GM21619 (cell line): Measurements from ENCODE around the gene KRTAP10-12.
"Not testable (repeated sequence)": the region's sequence is repeated elsewhere in the genome, so short reads cannot be mapped to it uniquely, and the experiment has no call there.

Source experiments
- ATAC-seq: cut with Tn5 transposase; IDR thresholded peaks from one replicate; pipeline ENCODE4 v1.9.1; 2021; ENCODE audit not compliant: unreplicated experiment

Gene KRTAP10-12, protein sequence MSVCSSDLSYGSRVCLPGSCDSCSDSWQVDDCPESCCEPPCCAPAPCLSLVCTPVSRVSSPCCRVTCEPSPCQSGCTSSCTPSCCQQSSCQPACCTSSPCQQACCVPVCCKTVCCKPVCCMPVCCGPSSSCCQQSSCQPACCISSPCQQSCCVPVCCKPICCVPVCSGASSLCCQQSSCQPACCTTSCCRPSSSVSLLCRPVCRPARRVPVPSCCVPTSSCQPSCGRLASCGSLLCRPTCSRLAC

DNA sequence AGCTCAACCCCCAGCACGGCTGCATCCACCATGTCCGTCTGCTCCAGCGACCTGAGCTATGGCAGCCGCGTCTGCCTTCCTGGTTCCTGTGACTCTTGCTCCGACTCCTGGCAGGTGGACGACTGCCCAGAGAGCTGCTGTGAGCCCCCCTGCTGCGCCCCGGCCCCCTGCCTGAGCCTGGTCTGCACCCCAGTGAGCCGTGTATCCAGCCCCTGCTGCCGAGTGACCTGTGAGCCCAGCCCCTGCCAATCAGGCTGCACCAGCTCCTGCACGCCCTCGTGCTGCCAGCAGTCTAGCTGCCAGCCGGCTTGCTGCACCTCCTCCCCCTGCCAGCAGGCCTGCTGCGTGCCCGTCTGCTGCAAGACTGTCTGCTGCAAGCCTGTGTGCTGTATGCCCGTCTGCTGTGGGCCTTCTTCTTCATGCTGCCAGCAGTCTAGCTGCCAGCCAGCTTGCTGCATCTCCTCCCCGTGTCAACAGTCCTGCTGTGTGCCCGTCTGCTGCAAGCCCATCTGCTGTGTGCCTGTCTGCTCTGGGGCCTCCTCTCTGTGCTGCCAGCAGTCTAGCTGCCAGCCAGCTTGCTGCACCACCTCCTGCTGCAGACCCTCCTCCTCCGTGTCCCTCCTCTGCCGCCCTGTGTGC, at the start of gene KRTAP10-12:
TSS of gene KRTAP10-12 (plus strand) at position 1 of the 639 bp plus-strand sequence. CDS start at position 31, 30 bp downstream.
- not testable (repeated sequence) for ATAC-seq

DNA sequence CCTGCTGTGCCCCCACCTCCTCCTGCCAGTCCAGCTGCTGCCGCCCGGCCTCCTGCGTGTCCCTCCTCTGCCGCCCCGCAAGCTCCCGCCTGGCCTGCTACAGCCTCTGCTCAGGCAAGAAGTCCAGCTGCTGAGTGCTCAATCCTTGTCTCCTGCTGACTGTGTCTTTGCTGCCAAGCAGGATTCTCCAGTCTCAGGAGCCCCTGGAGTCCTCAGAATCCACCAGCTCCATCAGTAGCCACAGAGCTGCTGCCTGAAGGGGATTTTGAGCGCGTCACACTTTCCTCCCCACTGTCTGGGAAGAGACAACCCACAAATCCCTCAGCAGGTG, 49.8 kb upstream of the KRTAP10-12 start:
- ATAC-seq, result no peak

DNA sequence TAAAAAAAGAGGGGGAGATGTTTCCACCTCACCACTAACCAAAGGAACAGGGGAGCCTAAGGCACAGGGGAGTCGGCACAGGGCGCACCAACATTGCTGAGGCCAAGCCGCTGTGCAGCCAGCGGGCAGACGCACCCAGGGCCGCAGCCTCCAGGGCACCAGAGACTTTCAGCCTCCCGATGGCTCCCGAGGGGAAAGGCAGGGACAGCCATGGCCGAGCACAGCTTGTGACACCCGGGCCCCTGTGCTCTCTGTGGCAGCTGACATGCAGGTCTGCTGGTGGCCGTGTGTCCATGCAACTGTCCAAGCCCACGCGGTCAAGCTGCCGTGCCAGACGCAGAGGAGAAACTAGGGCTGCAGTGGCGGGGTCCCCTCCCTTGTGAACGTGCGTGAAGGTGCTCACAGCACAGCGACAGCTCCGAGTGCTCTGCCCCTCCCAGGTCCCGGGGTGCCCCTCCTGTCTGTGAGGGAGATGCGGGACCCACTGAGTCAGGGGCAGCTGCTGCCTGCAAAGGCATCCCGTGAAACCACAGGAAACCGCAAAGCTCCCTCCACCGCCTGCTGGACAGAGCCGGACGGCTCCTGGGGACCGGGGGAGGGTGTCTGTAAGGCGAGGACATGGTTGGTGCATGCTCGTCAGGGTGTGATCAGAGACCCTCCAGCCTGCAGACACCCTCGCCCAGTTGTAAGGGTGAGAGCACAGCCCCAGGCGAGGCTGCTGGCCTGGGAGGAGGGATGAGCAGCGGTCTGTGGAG, 48.2 kb upstream of the KRTAP10-12 start:
- no peak for ATAC-seq

DNA sequence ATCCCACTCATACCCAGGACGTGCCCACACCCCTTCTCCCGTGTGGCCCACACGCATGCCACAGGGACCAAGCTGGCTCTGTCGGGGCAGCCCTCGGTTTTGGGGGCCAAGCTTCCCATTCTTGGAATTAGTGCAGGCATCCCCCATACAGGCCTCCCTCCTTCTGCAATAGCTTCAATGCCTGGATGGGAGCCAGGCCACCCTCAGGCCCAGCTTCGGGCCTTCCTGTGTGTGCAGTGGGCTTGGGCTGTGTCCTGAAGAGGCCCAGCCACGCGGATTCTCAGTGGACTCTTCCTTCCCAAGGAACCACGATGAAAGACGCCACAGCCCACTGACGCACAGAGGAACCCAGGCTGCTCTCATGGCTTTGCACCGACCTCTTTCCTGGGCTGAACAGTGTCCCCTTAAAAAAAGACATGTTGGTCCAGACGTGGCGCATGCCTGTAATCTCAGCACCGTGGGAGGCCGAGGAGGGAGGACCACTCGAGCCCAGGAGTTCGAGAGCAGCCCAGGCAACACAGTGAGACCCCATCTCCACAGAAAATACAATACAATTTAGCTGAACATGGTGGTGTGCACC, 47.4 kb upstream of the KRTAP10-12 start:
- ATAC-seq, result no peak

DNA sequence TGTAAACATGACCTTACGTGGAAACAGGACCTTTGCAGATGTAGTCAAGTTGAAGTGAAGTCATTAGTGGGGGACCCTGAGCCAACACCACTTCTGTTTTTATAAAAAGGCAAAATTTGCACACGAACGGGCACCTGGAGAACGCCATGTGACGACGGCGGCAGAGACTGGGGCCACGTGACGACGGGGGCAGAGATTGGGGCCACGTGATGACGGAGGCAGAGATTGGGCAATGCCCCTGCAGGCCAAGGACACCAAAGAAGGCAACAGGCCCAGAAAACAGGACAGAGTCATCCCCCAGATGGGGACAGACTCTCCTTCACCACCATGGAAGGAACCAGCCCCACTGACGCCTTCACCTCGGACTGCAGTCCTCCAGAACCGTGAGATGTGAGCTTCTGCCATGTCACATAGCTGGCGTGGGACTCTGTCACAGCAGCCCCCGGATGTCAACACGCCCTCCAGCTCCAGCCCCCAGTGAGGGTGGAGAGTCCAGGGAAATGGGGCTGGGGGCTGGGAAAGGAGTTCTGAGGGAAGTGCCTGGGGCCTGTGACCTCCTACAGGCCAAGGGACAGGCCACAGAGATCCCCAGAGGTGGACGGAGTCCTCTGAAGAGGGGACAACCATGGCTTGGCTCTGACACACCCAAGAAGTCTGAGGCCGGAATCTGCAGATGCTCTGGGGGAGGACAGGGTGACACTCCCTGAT, 46.6 kb upstream of the KRTAP10-12 start:
- no peak for ATAC-seq

DNA sequence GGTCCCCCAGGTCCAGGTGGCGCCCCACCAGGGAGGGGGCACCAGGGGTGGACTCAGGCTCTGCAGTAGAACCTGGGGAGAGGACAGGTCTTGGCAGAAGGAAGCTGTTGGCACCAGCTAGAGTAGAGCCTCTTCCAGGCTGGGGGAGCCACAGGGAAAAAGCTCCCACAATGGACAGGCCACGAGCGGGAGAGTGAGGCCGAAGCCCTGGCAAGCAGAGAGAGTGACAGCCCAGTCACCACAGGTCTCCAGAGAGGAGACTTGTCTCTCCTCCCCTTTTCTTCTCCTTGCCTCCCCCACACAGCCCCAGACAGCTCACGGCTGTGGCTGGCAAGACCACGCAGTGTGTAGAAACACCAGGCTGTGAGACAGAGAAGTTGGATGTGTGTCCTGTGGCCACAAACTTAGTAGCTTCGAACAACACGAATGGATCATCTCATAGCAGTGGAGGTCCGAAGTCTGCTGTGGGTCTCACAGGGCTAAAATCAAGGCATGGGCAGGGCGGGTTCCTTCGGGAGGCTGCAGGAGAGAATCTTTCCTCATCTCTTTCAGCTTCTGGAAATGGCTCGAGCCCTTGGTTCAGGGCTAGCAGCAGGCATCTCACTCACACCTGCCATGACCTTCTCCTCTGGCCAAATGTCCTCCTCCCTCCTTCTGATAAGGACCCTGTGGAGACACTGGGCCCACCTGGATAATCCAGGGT, 45.8 kb upstream of the KRTAP10-12 start:
- ATAC-seq, result no peak

DNA sequence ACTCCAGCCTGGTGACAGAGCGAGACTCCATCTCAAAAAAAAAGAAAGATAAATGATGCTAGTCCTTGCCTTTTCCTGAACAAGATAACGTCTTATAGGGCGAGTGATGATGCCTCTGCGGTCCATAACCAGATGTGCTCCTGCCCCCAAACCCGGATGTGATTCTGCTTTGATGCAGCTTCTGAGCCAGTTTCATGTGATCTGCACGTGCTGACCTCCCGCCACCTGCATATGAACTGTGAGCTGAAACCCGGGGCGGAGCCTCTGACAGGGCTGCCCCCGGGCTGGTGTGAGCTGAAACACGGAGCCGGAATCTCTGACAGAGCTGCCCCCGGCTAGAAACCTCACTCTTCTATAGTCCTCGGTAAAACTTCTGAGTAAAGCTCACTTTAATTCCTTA, 43.8 kb upstream of the KRTAP10-12 start:
- ATAC-seq, result no peak

DNA sequence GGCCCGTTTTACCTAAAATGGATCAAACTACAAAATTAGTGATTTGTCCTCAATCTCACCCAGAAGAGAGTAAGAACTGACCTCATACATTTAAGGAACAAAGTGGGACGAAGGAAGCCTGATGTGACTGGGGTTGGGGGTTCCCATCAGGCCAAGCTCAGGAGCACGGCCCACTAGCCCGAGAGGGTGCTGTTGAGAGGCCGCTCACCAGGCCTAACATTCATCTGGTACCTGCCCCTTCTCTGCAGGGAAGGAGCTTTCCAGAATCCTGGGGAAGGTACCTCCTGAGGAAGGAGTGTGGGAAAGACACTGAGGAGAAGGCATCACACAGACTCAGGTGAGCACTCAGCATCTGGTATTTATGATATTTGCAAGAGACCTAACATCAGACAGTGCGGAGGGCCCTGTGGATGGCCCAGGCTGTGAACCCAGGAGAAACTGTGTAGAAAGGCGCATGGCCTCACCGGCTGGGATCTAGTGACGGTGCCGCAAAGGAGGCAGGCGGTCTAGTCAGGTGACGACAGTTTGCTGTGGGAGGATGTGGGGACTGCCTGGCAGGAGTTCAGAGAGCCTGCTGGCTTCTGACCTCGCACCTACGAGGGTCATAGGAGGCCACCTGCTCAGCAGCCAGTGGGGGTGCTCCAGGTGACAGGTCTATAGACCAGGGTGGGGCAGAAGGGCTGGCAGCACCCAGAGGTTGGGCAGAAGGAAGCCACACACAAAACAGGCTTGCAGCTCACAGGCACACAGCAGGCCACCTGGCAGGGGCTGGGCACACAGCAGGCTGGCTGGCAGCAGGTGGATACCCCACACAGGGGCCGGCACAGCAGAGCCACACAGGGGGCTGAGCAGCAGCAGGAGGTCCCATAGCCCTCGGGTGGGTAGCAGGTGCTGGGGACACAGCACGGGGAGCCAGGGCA, 43.1 kb upstream of the KRTAP10-12 start:
- no peak for ATAC-seq

DNA sequence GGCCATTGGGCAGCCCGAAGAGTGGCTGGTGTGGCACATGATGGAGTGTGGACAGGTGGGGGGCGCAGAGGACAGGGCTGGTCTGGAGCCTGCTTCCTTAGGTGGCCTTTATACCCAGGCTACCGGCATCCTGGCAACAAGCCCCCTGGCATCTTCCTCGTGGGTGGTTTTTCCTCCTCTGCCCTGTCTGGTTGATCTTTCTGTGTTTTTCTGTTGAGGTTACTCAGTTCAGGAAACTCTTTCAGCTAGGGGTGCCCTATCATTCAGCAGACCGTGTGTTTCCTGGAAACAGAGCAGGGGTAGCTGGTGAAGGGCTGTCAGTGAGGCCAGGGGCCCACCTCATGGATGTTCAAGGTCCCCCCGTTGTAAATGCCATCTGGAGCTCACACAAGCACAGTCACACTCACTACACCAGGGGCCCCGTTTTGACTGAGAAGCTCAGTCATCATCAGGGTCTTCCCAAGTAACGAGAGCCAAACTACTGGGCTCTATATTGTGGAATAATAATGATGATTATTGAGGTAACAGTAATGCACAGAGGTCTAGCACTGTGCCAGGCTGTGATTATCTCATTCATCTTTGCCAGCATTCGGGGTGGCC, 42.3 kb upstream of the KRTAP10-12 start, which contains the start of gene KRTAP12-4:
TSS of gene KRTAP12-4 (minus strand) at position 84 of the 600 bp plus-strand sequence. CDS start at position 39, 45 bp downstream.
- ATAC-seq, result no peak

DNA sequence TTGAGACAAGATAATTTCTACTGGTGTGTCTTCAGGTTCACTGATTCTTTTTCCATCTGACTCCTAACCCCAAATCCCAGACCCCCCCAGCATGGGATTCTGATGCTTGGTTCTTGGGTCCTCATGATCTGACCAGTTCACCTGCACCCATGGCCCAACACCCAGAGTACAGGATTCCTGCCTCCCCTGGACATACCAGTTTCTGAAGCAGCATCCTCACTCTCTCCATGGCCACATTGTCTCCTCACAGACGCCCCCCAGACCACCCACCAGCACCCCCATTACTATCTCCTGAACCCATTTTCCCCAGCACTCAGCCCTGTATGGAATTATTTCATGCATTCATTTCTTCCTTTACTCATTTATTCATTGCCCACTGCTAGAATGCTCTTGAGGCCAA, 40.1 kb upstream of the KRTAP10-12 start:
- ATAC-seq, result no peak

DNA sequence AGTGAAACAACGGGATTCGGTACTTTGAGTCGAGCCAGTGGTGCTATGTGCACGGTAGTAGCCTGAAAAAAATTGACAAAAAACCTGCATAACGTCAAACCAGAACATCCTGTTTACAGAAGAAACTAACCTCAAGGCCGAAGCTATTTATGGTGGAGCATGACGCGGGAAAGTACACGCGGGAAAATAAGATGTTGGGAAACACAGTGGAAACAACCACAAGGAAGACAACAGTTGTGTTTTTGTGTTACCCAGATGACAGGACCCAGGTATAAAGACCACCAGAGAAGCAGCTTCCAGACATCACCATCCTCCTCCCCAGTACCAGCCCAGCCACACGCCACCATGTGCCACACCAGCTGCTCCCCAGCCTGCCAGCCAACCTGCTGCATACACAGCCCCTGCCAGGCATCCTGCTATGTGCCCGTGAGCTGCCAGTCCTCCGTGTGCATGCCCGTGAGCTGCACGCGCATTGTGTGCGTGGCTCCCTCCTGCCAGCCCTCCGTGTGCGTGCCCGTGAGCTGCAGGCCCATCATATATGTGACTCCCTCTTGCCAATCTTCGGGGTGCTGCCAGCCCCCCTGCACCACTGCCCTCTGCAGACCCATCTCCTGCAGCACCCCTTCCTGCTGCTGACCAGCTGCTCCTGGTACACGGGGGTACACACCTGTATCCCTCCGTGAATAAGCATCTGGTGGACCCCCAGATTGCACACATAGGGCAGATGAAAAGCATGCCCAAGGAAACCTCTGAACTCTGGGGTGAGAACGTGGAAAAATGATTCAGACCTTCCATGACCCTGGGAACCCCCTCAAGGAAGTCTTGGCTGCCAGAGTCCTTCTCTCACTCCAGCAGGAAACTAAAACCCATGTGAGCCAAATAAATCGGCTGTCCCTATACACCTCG, 39.1 kb upstream of the KRTAP10-12 start, which contains the start of gene KRTAP12-3:
TSS of gene KRTAP12-3 (plus strand) at position 298 of the 906 bp plus-strand sequence. CDS start at position 346, 48 bp downstream.
- ATAC-seq, result no peak

DNA sequence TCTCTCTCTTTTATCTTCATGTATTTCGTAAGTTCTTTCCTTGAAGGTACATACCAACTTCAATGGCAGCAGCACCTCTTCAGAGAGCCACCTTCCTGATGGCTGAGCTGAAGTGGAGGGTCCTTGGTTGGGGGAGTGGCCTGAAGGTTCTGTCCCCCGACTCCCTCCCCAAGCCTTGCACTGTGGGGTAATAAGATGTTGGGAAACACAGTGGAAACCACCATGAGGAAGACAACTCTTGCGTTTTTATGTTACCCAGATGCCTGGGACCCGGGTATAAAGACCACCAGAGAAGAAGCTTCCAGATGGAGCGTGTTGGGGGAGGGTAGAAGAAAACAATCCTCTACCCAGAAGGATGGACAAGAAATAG, 38.4 kb upstream of the KRTAP10-12 start:
- ATAC-seq, result no peak

DNA sequence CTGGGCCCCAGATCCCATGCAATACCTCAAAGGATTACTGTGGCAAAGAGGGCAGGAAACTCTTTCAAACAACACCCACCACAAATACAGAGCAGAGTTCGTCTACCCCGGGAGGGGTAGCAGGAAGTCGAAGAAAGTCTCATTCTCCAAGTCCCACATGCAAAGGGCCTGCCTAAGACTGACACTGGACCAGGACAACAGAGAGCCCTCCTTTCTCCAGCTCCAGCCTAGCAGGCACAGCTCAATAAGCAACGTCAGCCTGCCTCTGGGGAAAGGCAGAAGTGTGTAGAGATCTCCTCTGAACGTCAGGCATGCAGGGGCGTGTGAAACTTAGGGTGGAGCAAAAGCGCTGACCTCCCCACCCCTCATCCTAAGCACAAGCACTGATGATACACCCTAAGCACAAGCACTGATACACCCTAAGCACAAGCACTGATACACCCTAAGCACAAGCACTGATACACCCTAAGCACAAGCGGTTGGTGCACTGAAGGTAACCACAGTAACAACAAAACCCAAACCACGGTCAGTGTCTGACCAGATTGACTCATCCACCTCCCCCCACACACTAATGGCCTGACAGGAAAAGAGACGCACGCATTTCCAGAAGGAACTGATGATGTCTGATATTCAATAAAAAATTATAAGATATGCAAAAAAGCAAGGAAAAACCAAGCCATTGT, 37.9 kb upstream of the KRTAP10-12 start:
- no peak for ATAC-seq

DNA sequence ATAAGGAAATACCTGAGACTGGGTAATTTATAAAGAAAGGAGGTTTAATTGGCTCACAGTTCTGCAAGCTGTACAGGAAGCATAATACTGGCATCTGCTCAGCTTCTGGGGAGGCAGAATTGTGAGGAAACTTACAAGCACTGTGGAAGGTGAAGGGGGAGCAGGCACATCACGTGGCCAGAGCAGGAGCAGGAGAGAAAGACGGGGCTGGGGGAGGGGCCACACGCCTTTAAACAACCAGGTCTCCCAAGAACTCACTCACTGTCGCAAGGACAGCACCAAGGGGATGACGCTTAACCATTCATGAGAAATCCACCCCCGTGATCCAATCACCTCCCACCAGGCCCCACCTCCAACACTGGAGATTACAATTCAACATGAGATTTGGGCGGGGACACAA, 35.4 kb upstream of the KRTAP10-12 start:
- not testable (repeated sequence) for ATAC-seq

DNA sequence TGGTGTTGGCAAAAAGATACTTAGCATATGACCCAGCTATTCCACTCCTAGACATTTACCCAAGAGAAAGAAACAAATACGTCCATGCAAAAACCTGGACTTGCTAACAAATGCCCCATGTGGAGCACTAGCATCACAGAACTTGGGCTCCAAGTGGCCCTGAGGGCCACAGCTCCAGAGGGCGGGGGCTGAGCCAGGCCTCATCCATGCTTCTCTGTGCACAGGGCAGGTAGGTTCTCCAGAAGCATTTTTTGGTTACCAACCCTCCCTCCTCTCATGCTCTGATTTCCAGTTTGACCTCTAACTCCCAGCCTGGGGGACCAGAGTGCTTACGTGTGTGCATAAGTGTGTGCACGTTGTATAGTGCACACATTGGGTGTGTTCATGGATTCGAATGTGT, 32.3 kb upstream of the KRTAP10-12 start:
- ATAC-seq, result no peak

DNA sequence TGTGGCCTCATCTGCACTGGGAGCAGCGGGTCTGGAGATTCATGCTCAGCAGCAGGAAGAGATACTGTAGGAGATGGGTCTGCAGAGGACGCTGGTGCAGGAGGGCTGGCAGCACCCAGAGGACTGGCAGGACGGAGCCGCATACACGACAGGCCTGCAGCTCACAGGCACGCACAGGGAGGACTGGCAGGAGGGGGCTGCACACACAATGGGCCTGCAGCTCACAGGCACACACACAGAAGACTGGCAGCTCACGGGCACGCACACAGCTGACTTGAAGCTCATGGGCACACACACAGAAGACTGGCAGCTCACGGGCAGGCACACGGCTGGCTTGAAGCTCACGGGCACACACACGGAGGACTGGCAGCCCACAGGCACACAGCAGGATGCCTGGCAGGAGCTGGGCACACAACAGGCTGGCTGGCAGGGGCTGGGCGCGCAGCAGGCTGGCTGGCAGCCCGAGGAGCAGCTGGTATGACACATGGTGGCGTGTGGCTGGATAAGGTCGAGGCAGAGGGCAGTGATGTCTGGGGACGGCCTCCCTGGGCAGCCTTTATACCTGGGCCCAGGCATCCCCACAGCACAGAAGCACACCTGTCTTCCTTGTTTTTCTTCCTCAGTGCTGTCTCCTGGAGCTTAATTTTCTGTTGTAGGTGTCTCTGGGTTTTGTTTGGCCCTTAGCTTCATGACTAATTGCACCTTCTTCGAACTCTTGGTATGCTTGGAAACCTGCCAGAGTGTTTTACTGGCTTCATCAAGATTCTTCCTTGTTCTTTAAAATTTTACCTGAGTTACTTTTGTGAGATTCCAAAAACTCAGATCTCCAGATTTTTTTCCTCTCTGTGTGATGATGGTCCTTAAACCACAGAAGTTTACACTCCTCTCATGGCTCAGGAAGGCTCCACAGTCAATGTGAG, 30.3 kb upstream of the KRTAP10-12 start, which contains the start of gene KRTAP12-2:
TSS of gene KRTAP12-2 (minus strand) at position 527 of the 920 bp plus-strand sequence. CDS start at position 486, 41 bp downstream.
- ATAC-seq, result no peak
